Ovary (tissue), 9 donors: ENCODE results near the gene NNT. TPM values are rescaled to one million over a fixed set of nuclear protein-coding genes. Genes with fewer than 3 reads are reported as not detected.

Experiments used
- DNase-seq, 5 donors: peaks; one replicate each; pipeline ENCODE4 v3.0.0-alpha.2; 2019 to 2020
- H3K27ac ChIP-seq, 2 donors: fragments of 200-600 bp; one replicate each; pipeline versions ENCODE4 v1.5.1 to v1.8.0; 2019 to 2022
- H3K27me3 ChIP-seq: fragments of 200-600 bp; one replicate; pipeline ENCODE4 v1.8.0; 2022
- H3K36me3 ChIP-seq: fragments of 200-600 bp; sonication (generic); one replicate; pipeline ENCODE4 v1.5.1; 2019
- H3K4me1 ChIP-seq: one replicate; pipeline ENCODE4 v1.8.1; 2013; ENCODE audit warnings: mild to moderate bottlenecking, moderate library complexity; ENCODE audit not compliant: insufficient read depth
- H3K4me3 ChIP-seq: fragments of 200-600 bp; sonication (generic); one replicate; pipeline ENCODE4 v1.5.1; 2017
- H3K9me3 ChIP-seq, 2 donors: fragments of 200-600 bp in 1 of 2; sonication (generic) in 1 of 2; one replicate each; pipeline versions ENCODE4 v1.5.1 to v1.8.1; 2013 to 2019; ENCODE audit warnings: mild to moderate bottlenecking in 1 of 2, moderate library complexity in 1 of 2
- EP300 ChIP-seq: sonication (generic); formaldehyde crosslinking; IDR thresholded peaks from one replicate; pipeline ENCODE4 v1.6.1; 2017; ENCODE audit warnings: antibody characterized with exemption
- POLR2A ChIP-seq: fragments of 450-650 bp; IDR thresholded peaks from one replicate; pipeline ENCODE4 v1.6.1; 2017; ENCODE audit warnings: antibody characterized with exemption, mild to moderate bottlenecking, moderate library complexity
- WGBS, 3 donors: extraction: QIAGEN DNeasy Blood & Tissue Kit in 1 of 3; methylation state at CpG; one replicate each; pipeline versions ENCODE4 v1.1.5 to v1.1.7; 2013 to 2017; 5-methylcytosine and 5-hydroxymethylcytosine counted together
- intact Hi-C, 4 donors: fragments of 100-400 bp; cut with DNase I; formaldehyde crosslinking; loops; one replicate each; pipeline versions ENCODE4 v1.11.0 to v1.15.1; 2022 to 2023
- polyA plus RNA-seq, 2 donors: library from polyadenylated mRNA; stranded (reverse); fragments of 200-250 nt in 1 of 2; fragments of 350-450 nt in 1 of 2; fragmentation: Illumina TruSeq in 1 of 2; extraction: RNeasy Lipid Tissue Mini Kit (QIAGEN cat#74804) in 1 of 2; gene quantifications; one replicate each; pipeline ENCODE4 v1.2.3, GENCODE V29; 2013 to 2014
- total RNA-seq, 7 donors: library from RNA; depleted of rRNA in 2 of 7; stranded (reverse); fragments of >200 nt in 2 of 7; fragmentation: NEBNext Ultra II Directional in 3 of 7; extraction: Animal tissue kit (Norgen Biotek cat#: 25700) in 3 of 7; gene quantifications; one replicate each; pipeline versions ENCODE4 v1.1.0 to v1.2.4, GENCODE V29; 2016 to 2023
- TF ChIP-seq, protein P1 (sequence below), 3 donors: fragments of 450-650 bp in 2 of 3; fragments of 200-600 bp in 1 of 3; IDR thresholded peaks; one replicate each; pipeline versions ENCODE4 v1.5.1 to v1.8.0; 2016 to 2022; ENCODE audit warnings: antibody characterized with exemption in 3 of 3, mild to moderate bottlenecking in 1 of 3
- donor health status: DM: no; HTN: no; CAD: no; lungs with moderate emphysema.
- donor health status: DM: no; HTN: no; CAD: no.
- donor health status: Bipolar disorder and iron deficiency.
- donor health status: DM: yes; HTN: yes; CAD: no.
- donor health status: DM: no; HTN: no; CAD: no.
- donor health status: DM: yes; HTN: yes; CAD: no.

NNT gene
- total and polyA plus RNA-seq, 9 donors: 12.2 to 51.9 (median 38.5) TPM

GRCh38 chr5:43674536-43674935 is 71.6 kb downstream of the NNT start:
- no peak for DNase-seq
- no peak overlapping the region for H3K4me3 ChIP-seq
- H3K27me3 ChIP-seq: no peaks in the 10 kb centered on the region
- TF ChIP-seq, protein P1, sequence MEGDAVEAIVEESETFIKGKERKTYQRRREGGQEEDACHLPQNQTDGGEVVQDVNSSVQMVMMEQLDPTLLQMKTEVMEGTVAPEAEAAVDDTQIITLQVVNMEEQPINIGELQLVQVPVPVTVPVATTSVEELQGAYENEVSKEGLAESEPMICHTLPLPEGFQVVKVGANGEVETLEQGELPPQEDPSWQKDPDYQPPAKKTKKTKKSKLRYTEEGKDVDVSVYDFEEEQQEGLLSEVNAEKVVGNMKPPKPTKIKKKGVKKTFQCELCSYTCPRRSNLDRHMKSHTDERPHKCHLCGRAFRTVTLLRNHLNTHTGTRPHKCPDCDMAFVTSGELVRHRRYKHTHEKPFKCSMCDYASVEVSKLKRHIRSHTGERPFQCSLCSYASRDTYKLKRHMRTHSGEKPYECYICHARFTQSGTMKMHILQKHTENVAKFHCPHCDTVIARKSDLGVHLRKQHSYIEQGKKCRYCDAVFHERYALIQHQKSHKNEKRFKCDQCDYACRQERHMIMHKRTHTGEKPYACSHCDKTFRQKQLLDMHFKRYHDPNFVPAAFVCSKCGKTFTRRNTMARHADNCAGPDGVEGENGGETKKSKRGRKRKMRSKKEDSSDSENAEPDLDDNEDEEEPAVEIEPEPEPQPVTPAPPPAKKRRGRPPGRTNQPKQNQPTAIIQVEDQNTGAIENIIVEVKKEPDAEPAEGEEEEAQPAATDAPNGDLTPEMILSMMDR (IDR thresholded peaks at IDR 0.05): no peak
- TF ChIP-seq EP300 (no peak), POLR2A (no peak)
- no peaks in the 10 kb centered on the region for H3K9me3 ChIP-seq
- H3K36me3 ChIP-seq: no peaks in the 10 kb centered on the region
- H3K27ac ChIP-seq: no peak overlapping the region
- no peaks in the 10 kb centered on the region for H3K4me1 ChIP-seq
- intact Hi-C loops: no loop called here

DNA sequence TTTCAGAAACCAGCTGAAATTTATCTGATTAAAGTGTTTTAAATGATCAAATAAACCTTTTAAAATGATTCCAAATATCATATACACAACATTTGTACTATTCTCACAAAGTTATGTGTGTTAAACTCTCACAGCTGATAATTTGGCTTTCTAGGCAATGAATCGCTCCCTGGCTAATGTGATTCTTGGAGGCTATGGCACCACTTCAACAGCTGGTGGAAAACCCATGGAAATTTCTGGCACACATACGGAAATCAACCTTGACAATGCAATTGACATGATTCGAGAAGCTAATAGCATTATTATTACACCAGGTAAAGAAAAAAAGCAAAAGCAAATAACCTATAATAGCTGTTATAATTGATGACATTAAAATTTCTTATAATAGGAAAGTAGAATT is 72.4 kb downstream of the NNT start:
- H3K27ac ChIP-seq: no peak overlapping the region
- intact Hi-C loops: no loop called here
- DNase-seq: no peak
- H3K27me3 ChIP-seq: no peaks in the 10 kb centered on the region
- no peaks in the 10 kb centered on the region for H3K4me1 ChIP-seq
- H3K4me3 ChIP-seq: no peak overlapping the region
- no peaks in the 10 kb centered on the region for H3K36me3 ChIP-seq
- 95 to 96% (median 96%) methylated on average over 3 of the region's 3 CpGs for WGBS, 3 donors
- no peaks in the 10 kb centered on the region for H3K9me3 ChIP-seq
- TF ChIP-seq POLR2A (no peak), EP300 (no peak)
- TF ChIP-seq, protein P1 (IDR thresholded peaks at IDR 0.05): no peak

- WGBS, 3 donors: 93 to 99% (median 95%) methylated on average over 2 of the region's 2 CpGs
- TF ChIP-seq POLR2A: no peak
- TF ChIP-seq EP300: no peak
- TF ChIP-seq, protein P1 (IDR thresholded peaks at IDR 0.05): no peak
- no peak for DNase-seq
- Histone ChIP-seq H3K27ac (no peak overlapping the region), H3K27me3 (no peaks in the 10 kb centered on the region), H3K4me3 (no peak overlapping the region), H3K36me3 (no peaks in the 10 kb centered on the region), H3K9me3 (no peaks in the 10 kb centered on the region), H3K4me1 (no peaks in the 10 kb centered on the region)
- intact Hi-C loops: no loop called here
Measured at GRCh38 chr5:43676083-43676840, 73.3 kb downstream of the NNT start.

GRCh38 chr5:43677253-43677652 is 74.3 kb downstream of the NNT start:
- H3K4me3 ChIP-seq: no peak overlapping the region

More at GRCh38 chr5:43677253-43677652, 74.3 kb downstream of the NNT start:
- H3K27ac ChIP-seq: no peak overlapping the region
- TF ChIP-seq EP300: no peak
- TF ChIP-seq, protein P1 (IDR thresholded peaks at IDR 0.05): no peak
- TF ChIP-seq POLR2A: no peak
- WGBS, 3 donors: 79 to 87% (median 85%) methylated on average over 4 of the region's 4 CpGs
- no peaks in the 10 kb centered on the region for H3K4me1 ChIP-seq
- no peaks in the 10 kb centered on the region for H3K27me3 ChIP-seq
- no peaks in the 10 kb centered on the region for H3K9me3 ChIP-seq
- intact Hi-C loops: no loop called here
- no peaks in the 10 kb centered on the region for H3K36me3 ChIP-seq
- DNase-seq: no peak
